HG02870 (cell line): Measurements from ENCODE around the gene SMCO4.
"Not testable (repeated sequence)": the region's sequence is repeated elsewhere in the genome, so short reads cannot be mapped to it uniquely, and the experiment has no call there.

Experiments
- ATAC-seq: cut with Tn5 transposase; IDR thresholded peaks from one replicate; pipeline ENCODE4 v1.9.1; 2021; ENCODE audit warnings: mild to moderate bottlenecking, moderate library complexity; ENCODE audit not compliant: unreplicated experiment

The SMCO4 gene, protein sequence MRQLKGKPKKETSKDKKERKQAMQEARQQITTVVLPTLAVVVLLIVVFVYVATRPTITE

DNA sequence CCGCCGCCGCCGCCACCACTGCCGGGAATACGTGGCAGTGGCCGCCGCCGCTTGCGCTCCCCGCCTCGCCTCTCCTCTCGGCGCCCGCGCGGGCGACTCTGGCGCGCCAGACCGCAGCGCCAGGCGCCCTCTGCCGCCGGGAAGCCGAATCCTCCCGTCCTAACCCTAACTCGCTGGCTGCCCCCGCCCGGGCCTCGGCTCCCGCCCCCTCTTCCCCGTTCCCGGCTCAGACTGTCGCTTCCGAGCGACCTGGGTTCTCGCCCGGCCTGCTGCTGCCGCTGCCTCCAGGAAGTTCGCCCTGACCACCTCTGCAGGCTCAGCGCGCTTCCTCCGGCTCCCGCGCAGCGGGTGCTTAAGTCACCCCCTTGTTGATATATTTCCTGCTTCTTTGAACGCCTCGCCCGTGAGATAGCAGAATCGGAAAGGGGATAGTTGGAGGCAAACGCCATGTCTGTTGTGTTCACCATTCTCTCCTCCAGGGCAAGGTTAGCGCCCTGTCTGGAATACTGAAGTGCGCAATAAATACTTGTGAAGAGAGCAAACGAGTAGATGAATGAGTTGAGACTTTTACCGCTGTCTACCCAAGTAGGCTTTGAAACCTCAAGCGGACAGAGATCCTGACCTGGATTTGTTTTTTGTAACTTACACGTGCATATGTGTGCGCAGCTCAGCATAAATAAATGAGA, at the start of gene SMCO4:
Gene SMCO4 (minus strand): TSS at position 100 of the 686 bp plus-strand sequence. CDS start 64,202 bp downstream, outside the sequence.
- ATAC-seq, result peak; percentile 81

DNA sequence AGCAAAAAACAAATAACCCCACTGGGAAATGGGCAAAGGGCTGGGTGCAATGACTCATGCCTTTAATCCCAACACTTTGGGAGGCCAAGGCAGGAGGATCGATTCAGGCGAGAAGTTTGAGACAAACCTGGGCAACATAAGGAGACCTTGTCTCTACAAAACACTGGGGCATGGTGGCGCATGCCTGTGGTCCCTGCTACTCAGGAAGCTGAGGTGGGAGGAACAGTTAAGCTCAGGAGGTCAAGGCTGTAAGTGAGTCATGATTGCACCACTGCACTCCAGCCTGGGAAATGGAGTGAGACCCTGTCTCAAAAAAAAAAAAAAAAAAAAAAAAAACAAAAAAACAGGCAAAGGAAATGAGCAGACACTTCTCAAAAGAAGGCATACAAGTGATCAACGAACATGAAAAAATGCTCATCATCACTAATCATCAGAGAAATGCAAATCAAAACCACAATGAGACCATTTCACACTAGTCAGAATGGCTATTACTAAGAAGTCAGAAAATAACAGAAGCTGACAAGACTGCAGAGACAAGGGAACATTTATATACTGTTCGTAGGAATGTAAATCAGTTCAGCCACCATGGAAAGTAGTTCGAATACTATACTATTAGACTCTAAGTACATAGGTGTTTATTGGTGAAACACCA, 48.2 kb upstream of the SMCO4 start:
- peak; percentile 89 for ATAC-seq

DNA sequence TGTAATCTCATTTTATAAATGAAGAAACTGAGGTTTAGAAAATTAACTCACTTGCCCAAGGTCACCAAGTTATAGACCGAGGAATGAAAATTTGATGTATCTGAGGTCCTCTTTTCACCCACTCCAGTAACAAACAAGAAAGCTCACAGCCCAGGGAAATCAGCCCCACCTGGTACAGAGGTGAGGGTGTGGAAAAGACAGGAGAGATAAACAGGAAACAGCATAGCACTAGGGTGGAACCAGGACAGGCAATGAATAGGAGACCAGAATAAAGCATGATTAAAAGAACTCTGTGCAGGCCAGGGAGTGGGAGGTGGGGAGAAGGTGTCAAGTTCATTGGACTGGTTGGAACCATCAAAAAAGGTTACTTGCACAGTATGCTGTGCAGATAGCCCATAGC, 46.2 kb upstream of the SMCO4 start:
- ATAC-seq, result no peak

DNA sequence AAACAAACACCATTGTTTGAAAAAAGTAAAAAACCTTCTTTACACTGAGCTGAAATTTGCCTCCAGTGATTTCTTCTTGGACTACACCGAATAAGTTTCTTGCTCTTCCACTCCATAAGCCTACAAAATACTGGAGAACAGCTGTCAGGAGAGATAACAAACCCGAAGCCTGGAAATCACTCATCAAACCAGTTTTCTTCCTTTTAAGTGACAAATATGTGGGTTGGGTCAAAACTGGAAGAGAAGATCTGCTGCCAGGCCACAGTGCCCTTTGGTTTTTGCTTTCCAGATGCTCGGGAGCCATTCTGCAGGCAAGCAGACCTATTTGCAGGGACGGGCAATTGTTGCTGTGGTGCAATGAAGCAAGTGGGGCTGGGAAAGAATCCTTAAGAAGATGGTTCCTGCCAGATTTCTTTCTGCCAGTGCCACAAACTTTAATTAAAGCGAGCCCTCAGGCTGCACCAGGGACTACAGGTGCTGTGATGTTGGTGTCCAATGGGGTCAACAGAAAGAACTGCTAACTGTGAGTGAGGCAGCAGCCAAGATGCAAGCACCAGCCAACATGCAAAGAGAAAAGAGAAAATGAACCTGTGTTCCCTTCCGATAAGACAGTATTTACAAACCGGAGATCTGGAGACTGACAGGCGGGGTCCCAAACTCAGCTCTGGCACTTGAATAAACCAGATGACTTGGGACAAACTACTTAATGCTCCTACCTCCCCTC, 44.8 kb upstream of the SMCO4 start:
- no peak for ATAC-seq

DNA sequence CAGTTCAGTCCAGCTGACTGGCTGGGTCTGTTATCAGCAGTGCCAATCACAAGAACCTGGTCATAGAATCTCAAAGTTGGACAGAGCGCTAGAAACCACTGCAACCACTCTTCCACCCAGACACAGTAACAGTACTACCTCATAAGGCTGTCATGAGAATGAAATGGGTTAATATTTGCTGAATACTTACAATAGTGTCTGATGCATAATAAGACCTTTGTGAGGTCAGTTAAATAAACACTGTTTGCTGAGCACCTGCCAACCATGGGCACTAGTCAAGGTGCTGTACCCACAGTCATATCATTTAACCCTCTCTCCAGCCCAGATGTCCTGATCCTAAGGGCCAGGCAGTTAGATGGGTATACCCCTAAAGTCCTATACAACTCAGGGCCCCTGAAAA, 44.2 kb upstream of the SMCO4 start:
- ATAC-seq, result not testable (repeated sequence)

DNA sequence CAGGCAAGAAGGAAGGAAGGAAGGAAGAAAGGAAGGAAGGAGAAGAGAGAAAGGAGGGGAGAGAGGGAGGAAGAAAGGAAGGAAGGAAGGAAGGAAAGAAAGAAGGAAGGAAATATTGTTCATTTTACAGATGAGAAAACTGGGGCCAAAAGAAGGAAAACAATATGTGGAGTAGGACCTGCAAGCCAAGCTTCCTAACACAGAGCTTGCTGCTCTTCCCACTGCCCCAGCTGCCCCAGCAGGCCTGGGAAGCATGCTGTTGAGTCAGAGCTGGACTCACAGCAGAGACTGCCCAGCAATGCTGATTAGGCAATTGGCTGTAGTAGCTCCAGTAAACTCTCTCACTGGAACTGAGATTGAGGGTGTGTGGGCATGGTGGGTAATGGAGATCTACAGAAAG, 42.6 kb upstream of the SMCO4 start:
- no peak for ATAC-seq

DNA sequence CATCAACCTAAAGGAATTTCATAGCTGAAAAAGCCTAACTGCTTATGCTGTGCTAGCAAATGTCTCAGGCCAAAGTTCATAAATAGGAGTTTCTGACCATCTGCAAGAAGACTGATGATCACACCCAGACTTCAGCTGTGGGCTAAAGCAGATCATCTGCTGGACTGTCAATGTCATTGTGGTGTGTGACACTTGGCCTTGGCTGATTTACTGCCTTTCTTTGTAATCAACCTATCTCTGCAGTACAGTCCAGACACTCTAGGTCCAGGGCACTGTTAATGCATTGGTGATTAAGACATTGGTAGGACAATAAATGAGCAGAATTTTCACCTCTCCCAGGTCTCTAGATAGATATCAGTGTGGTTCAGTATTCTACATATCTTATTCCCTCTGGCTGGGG, 40.3 kb upstream of the SMCO4 start:
- no peak for ATAC-seq

DNA sequence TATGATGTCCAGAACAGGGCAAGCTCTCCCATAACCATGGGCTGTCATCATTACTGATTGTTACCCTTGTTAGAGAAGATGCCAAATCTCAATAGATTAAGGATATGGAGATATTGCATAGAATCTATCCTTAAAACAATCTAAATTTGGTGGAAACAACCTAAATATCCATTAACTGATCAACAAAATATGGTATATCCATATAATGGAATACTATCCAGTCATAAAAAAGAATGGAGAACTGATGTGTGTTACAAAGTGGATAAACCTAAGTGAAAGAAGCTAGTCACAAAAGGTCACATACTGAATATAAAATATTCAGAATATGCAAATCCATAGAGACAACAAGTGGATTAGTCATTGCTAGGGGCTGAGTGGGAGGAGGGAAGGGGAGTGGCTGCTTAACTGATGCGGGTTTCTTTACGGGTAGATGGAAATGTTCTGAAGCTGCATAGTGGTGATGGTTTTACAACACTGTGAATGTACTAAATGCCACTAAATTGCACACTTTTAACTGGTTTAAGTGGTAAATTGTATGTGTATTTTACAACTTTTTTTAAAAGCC, 36.1 kb upstream of the SMCO4 start:
- no peak for ATAC-seq

DNA sequence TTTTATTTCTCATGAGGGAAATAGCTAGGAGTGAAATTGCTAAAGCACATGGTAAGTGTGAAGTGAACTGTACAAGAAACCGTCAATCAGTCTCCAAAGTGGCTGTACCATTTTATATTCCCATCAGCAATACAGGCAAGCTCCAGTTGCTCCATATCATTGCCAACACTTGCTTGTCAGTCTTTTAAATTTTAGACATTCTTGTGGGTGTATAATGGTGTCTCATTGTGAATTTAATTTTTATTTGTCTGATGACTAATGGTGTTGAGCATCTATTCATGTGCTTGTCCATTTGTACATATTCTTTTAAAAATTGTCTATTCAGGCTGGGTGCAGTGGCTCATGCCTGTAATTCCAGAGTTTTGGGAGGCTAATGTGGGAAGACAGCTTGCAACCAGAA, 34.1 kb upstream of the SMCO4 start:
- no peak for ATAC-seq

DNA sequence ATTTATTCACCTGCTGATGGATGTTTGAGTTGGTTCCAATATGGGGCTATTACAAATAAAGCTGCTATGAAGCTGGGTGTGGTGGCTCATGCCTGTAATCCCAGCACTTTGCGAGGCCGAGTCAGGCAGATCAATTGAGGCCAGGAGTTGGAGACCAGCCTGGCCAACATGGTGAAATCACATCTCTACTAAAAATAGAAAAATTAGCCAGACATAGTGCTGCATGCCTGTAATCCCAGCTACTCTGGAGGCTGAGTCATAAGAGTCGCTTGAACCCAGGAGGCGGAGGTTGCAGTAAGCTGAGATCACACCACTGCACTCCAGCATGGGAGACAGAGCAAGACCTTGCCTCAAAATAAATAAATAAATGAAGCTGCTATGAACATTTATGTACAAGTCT, 33.7 kb upstream of the SMCO4 start:
- not testable (repeated sequence) for ATAC-seq

DNA sequence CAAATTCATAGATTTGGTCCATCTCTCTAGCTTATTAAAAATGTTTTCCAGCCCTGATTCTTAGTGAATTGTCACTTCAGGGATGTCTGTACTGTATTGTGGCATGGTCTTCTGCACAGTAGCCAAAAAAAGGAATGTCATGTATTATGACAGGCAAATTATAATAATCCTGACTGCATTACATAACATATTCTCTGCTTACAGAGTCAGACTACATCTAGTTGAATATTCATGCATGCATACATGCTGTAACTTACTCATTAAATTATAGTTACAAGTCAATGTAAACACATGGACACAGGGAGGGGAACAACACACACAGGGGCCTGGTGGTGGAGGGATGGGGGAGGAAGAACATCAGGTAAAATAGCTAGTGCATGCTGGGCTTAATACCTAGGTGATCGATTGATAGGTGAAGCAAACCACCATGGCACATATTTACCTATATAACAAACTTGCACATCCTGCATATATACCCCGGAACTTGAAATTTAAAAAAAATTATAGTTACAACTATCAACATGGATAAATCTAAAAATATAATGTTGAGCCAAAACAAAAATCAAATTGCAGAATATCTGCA, 31.5 kb upstream of the SMCO4 start:
- ATAC-seq, result no peak

DNA sequence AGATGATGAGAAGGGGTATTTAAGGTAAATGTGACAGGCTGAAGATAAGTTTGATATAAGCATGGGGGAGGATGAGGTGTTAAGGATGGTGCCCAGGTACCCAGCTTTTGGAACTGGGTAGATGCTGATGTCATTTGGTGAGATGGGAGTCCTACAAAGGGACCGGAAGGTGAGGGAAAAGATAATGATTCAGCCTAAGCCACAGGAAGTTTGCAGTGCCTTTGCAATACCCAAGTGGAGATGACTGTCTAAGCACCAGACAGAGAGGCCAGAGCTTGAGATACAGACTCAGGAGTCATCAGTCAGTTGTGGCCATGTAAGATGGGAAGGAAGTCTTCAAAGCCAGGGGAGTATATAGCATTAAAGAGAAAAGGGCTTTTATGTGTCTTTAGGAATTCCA, 30.0 kb upstream of the SMCO4 start:
- no peak for ATAC-seq

DNA sequence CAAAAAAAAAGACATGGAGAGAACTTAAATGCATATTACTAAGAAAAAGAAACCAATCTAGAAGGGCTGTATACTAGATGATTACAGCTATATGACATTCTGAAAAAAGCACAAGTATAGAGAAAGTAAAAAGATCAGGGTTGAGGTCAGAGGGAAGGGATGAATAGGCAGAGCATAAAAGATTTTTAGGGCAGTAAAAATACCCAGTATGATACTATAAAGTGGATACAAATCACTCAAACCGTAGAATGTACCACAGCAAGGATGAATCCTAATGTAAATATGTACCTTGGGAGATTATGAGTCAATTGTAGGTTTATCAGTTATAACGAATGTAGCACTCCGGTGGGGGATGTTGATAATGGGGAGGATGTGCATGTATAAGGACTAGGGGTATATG, 29.4 kb upstream of the SMCO4 start:
- no peak for ATAC-seq

DNA sequence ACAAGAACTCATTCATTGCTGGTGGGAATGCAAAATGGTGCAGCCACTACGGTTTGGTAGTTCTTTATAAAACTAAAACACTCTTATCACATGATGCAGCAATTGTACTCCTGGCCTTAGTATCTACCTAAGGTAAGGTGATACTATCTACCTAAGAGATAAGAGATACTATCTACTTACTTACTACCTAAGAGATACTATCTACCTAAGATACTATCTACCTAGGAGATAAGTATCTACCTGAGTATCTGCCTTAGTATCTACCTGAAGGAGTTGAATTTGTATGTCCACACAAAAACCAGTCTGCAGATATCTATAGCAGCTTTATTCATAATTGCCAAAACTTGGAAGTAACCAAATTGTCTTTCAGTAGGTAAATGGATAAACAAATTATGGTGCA, 29.0 kb upstream of the SMCO4 start:
- no peak for ATAC-seq

DNA sequence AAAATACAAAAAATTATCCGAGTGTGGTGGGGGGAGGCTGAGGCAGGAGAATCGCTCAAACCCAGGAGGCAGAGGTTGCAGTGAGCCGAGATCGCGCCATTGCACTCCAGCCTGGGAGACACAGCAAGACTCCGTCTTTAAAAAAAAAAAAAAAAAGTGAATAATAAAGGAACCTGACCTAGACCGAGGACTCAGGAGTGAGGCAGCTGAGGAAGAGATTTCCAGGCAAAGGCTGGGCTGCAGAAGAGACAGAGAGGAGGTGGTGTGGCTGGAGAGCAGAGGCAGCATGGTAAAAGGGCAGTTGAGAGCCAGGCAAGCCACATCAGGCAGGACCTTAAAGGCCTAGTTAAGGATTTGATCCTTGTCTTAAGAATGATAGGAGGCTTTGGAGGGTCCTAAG, 28.4 kb upstream of the SMCO4 start:
- ATAC-seq, result no peak

DNA sequence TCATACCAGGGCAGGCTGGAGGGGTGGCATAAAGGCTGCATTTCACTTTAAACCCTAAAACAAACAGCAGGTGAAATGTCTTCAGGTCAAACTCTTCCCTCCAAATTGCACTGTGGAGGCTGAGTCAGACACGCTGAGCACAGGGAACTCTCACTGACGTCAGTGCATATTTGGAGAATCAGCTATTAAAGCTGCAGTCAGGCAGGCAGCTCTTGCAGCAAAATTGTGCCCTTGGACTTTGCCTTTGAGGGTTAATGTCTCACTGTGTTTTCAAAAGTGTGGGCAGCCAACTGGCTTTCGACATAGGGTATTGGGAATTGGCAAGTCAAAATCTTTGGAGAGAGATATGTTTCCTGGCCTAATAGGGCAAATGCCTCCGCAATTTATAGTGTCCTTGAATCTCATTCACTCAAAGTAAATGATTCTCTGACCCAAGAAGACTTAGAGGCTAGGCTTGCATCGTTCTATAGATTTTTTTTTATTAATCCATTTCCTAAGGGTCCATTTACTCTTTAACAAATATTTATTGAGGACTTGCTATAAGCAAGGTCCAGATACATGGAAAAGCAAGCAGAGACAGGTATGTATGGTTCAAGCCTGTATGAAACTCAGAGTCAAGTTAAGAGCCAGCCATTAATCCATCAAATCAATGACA, 27.7 kb upstream of the SMCO4 start:
- ATAC-seq, result no peak

DNA sequence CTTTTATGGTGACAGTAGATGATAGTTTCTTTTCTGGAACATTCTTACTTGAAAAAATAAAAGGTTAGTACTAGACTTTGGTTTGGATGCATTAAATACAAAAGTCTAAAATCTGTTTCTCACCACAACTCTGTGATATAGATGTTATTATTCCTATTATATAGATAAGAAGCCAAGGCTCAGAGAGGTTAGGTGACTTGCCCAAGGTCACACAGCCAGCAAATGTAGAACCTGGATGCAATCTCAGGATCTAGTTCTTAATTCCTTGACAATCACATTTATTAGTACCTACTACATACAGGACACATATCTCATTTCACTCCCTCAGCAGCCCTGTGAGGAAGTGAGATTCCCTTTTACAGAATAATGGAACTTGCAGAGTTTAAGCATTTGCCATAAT, 26.3 kb upstream of the SMCO4 start:
- no peak for ATAC-seq

DNA sequence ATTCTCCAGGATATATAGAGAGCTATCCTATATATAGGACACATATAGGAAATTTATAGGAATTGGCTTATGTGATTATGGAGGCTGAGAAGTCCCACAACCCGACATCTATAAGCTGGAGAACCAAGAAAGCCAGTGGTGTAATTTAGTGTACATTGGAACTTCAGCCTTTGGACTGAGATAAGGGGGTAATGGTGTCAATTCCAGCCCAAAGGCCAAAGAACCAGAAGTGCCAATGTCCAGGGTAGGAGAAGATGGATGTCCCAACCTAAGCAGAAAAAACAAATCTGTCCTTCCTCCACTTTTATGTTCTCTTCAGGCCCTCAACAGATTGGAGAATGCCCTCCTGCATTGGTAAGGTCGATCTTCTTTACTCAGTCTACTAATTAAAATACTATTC, 25.5 kb upstream of the SMCO4 start:
- ATAC-seq, result no peak

DNA sequence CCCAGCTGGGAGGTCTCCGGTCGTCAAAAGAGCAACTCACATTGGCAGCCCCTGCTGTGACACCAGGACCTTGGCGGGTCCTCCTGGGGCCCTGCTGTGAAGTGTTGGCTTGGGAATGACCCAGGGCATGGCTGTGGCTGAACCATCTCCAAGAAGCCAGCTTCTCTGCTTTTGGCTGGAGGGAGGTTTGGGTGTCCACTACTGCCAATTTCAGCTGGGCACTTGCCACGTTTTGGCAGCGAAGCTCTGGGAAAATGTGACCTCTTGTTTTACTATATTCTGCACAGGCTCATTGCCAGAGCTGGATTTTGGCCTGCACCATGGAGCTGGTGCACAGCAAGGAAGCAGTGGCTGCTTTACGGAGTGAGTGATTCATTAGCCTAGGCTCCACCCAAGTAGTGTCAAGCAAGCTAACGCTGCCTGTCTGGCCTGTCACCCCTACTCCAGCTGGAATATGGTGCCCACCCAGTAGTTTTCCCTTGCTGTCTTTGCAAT, 24.3 kb upstream of the SMCO4 start:
- no peak for ATAC-seq

DNA sequence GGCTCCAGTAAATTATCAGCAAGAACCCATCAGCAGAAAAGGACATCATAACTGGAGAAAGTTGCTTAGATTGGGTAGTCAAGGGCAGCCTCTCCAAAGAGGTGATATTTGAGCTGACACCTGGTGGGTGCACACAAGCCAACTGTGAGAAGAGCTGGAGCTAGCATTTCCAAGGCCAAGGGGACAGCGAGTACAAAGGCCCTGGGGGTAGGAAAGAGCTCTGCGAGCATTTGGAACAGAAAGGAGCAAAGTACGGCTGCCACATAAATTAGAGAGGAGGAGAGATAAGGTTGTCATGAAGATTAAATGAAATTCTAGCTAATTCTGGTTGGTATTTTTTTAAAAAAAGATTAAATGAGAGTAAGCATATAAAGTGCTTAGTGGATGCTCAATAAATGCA, 21.7 kb upstream of the SMCO4 start:
- no peak for ATAC-seq

DNA sequence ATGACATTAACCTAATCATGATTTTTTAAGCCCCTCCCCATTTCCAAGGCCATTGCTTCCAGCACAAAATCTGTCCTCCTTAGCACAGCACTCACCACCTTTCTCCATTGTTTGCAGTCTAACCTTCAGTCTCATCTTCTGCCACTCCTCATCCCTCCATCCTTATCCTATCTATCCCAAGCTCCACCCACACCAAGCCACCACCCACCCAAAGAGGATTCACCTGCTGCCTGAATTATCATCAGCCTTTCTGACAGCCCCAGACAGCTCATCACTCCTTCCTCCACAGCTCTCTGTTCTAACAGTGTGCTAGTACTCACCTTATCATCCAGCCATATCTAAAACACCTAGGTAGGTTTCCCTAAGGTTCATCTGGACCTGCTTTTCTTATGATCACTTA, 20.7 kb upstream of the SMCO4 start:
- no peak for ATAC-seq
